Right kidney (tissue), 1 donor: ENCODE data around the gene EEF2KMT.
A peak's percentile ranks its signal among the peaks of the same experiment; 100 is the strongest.

Experiments used
- DNase-seq: peaks from one replicate; pipeline ENCODE4 v3.0.0-alpha.2; 2016

EEF2KMT gene

GRCh38 chr16:5041600-5042133, 55.9 kb downstream of the EEF2KMT start:
- DNase-seq: peak; percentile 29

GRCh38 chr16:5040451-5040850, 57.1 kb downstream of the EEF2KMT start:
- DNase-seq: no peak

- DNase-seq: no peak
These were observed 61.1 kb downstream of the EEF2KMT start for GRCh38 chr16:5036228-5037156.

- DNase-seq: no peak
These were observed 61.7 kb downstream of the EEF2KMT start for GRCh38 chr16:5035909-5036227.
